Hematopoietic multipotent progenitor cell treated with erythropoietin and hydrocortisone succinate and interleukin-3 and kit ligand, for 17 days (in vitro differentiated cells): ENCODE results near the gene ZMYND12.
A peak's percentile ranks its signal among the peaks of the same experiment; 100 is the strongest.
"Not testable (repeated sequence)": the region's sequence is repeated elsewhere in the genome, so short reads cannot be mapped to it uniquely, and the experiment has no call there.

Experiments
- DNase-seq: peaks from one replicate; pipeline ENCODE4 v3.0.0-alpha.2; 2015; ENCODE audit warnings: low spot score

ZMYND12 gene

DNA sequence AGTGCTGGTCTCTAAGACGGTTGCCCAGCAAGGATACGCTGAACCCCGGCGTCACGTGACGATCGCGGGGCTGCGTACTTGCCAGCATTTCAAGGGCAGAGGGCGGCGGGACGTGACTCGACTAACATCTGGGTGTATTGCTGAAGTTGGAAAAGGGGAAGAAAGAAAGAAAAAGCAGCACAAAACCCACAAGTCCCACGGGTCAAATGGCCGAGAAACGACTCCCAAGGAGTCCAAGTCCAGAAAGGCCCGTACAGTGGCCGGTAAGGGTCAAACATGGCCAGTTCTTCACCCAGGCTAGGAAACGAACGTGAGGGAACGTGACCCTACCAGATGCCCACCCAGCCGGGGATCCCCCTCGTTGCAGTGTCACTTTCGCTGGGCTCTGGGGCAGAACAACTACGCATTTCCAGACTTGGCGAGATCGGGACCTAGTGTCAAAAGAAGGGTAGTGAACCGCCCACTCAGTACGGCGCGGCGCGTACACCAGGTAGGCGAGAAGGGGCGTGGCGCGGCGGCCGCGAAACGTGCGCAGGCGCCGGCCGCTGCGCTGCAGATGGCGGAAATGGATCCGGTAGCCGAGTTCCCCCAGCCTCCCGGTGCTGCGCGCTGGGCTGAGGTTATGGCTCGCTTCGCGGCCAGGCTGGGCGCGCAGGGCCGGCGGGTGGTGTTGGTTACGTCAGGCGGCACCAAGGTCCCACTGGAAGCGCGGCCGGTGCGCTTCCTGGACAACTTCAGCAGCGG, at the start of gene ZMYND12, which contains the start of gene PPCS:
ZMYND12 (minus strand) TSS at position 13 of the 744 bp plus-strand sequence. CDS start 25 bp downstream, outside the sequence.
PPCS (plus strand) TSS at position 534 of the 744 bp plus-strand sequence; CDS start at position 557, 23 bp downstream.
- peak; percentile 83 for DNase-seq

DNA sequence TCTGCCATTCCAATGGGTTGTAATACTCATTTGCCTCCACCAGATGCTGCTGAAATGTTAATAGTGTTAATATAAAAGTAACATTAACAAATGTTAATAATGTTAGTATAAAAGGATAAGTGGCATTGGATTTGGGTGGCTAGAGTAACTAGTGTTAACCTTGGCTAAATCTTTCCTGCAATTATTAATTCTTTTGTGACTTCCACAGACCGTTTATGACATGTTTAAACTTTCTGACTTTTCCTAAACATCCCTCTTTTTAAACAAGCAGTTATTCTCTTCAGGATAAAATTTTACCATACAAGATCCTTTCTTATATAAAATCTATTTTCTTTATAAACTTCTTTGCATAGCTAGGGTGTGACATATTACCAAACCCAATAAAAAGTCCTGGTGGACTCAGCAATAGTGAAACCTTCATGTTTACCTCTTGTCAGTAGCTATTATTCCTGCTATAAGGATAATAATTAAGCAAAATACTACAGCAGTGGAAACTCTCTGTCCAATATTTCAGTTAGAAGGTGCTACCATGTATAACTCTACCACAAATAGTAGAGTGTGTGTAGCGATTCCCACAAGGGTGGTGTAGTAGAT, 48.8 kb upstream of the ZMYND12 start:
- DNase-seq = no peak

GRCh38 chr1:42502031-42502430, 46.2 kb upstream of the ZMYND12 start:
- DNase-seq = not testable (repeated sequence)

DNA sequence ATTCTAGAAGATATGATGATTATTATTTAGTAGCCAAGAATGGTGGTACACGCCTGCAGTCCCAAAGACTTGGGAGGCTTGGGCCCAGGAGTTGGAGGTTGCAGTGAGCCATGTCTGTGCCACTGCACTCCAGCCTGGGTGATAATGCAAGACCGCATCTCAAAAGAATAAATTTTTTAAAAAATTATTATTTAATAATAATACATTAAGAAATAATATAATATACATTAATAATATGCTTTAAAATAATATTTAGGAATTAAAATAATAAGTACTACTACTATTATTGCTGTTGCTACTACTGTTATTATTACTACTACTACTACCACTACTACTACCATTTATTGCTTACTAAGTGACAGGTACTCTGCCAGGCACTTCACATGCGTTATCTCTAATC, 34.4 kb upstream of the ZMYND12 start:
- no peak for DNase-seq

GRCh38 chr1:42484382-42484781, 28.6 kb upstream of the ZMYND12 start:
- DNase-seq = no peak

GRCh38 chr1:42482635-42483153, 26.9 kb upstream of the ZMYND12 start:
- no peak for DNase-seq

DNA sequence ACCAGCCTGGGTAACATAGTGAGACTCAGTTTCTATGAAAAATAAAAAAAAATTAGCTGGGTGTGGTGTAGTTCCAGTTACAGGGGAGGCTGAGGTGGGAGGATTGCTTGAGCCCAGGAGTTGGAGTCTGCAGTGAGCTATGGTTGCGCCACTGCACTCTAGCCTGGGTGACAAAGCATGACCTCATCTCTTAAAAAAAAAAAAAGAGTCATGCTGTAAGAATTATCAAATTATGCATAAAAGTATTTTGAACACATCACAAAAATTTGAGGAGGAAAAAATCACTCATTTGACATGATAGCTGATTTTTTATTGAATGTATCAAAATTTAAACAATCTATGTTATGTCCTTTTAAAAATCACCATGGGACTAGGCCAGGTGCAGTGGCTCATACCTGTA, 25.1 kb upstream of the ZMYND12 start:
- no peak for DNase-seq

DNA sequence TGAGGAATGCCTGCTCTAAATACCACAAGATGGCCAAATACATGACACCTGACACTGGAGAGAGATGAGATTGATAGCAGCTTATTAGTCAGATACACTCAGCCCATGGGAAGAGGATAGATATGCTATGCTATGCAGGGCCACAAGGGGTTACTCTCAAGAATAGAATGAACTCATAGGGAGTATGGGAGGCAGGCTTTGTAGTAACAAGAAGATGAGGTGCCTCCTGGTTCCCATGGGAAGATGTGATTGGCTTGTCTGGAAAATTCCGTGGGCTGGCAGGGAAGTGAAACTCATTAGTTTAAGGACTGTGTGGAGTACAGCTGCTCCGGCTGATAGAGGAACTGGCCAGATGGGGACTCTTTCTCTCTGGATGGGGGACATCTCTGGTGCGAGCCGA, 23.8 kb upstream of the ZMYND12 start:
- no peak for DNase-seq

- DNase-seq = no peak
Measured at GRCh38 chr1:42477775-42478174, 22.0 kb upstream of the ZMYND12 start.

GRCh38 chr1:42477354-42477753, 21.5 kb upstream of the ZMYND12 start:
- DNase-seq = not testable (repeated sequence)

GRCh38 chr1:42476605-42477004, 20.8 kb upstream of the ZMYND12 start:
- DNase-seq = no peak

- no peak for DNase-seq
Measured at GRCh38 chr1:42469727-42470126, 13.9 kb upstream of the ZMYND12 start.

DNA sequence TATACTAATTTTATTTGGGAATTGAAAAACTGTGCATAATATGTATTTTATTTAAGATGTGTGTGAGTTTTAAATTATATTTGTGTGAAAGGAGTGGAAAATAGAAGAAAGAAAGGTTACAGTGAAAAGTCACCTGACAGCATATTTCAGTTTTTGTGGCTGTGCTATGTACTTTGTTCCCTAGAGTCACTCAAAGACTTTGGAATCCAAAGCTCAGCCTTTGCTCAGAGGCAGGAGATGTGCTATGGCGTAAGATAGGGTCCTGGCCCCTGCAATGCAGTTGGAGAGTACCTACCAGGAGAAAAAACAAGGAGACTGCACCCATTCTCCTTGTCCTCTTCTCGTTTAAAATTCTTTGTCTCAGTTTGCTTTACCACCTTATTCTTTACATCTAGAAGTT, 10.2 kb upstream of the ZMYND12 start:
- no peak for DNase-seq

DNA sequence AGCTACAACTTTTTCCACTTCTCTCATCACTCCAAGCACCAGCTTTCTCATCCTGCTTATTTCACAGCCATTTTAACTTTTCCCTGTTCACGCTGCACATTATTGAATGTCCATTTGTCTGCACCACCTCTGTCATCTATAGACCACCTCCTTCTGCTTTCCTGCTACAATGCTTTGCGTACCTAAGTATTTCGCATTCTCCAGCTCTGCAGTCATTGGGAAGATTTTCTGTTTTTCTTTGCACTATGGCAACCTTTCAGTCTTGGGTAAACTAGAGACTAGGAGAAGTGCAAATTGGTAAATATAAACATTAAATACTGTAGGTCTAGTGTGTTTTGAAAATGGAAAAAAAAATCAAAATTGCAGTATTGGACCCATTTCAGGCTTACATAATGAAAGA, 8.1 kb upstream of the ZMYND12 start:
- DNase-seq = no peak

DNA sequence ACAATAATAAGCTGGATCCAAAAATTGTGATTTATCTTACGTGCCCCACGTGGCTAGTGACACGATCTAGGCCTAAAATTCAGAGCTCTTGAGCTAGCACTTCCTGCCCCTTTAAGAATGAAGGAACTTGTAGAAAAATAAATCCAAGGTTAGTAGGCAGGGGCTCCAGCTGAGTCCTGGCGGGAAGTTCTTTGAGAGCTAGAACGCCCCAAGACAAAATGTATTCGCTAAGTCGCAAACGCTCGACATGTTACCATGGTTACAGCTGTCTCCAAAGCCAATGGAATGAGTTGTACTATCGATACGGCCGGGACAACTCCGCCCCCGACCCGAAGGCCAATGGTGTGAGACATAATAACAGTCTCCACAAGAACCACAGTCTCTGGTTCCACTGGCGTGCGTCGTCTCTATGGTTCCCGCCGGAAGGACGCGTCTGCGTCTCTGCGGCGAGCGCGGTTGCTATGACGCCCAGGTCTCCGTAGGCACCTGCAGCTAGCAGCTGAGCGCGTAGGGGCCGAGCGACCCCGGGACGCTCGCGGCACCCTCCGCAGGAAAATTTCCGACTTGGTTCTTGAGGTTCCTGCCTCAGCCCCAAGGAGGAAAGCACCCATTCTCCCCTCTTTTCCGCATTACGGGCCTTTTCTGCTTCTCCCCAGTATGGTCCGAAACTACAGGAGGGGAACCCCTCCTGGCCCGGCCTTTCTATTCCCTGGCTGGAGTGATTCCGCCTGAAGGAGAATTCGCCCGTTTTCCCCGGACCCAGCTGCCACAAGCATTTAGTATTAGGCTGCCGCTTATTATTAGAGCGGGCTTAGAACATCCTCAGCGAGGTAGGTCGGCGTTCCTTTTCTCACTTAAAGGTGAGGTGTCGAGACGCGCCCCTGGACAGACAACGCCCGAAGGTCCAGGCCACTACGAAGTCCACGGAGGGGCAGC, 7.3 kb upstream of the ZMYND12 start, which contains the start of gene CCDC30:
CCDC30 (plus strand) TSS at position 459 of the 936 bp plus-strand sequence. CDS start 17,266 bp downstream, outside the sequence.
- peak; percentile 86 for DNase-seq

DNA sequence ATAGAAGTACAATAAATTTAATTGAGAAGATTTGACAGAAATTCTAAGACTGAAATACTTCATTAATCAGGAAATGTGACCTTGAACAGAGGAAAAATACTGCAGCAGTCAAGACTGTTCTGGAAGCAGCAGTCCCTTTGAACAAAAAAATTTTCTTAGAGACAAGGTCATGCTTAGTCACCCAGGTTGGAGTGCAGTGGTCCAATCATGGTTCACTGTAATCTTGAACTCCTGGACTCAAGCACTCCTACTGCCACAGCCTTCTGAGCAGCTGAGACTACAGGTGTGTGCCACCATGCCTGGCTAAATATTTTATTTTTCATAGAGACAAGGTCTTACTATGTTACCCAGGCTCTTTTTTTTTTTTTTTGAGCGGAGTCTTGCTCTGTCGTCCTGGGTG, 5.4 kb upstream of the ZMYND12 start:
- no peak for DNase-seq

GRCh38 chr1:42456754-42457089, 900 bp upstream of the ZMYND12 start:
- no peak for DNase-seq

DNA sequence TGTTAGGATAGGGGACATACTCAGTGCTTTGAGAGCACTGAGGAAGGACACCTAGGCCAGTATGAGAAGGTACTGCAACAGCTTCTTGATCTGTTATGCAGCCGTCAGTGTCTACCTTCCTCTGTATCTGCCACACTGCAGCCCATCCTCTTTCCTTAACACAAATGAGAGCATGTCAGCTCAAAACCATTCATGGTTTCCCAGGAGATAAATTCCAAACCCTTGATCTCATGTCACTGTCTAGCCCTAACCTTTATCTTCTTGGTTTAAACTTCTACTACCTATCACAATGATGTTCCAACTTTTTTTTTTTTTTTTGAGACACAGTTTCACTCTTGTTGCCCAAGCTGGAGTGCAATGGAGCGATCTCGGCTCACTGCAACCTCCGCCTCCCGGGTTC, 1.4 kb downstream of the ZMYND12 start:
- no peak for DNase-seq

GRCh38 chr1:42453386-42453785, 2.4 kb downstream of the ZMYND12 start:
- DNase-seq = no peak

GRCh38 chr1:42450061-42450460, 5.8 kb downstream of the ZMYND12 start:
- DNase-seq = no peak

GRCh38 chr1:42449256-42449655, 6.6 kb downstream of the ZMYND12 start:
- DNase-seq = no peak

GRCh38 chr1:42442662-42443061, 13.2 kb downstream of the ZMYND12 start:
- no peak for DNase-seq
